ENCODE measurements around the gene ARHGDIB.

DNA sequence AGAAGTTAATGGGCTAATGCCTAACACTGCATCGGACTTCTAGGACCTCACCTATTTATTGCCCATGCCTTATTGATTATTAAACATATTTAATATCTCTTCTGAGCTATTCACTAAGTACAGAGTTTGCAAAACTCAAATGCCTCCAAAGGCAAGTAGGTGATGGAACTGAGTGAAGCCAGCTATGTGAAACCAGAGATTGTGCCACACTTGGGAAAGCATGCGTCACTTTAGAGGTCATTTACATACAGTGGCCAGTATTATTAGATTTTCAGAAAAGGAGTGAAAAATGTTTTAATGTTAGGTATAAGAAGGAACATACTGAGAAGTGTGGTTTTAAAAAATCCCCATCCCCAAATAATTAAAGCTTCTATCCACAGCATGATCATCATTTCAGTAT is 39.2 kb upstream of the ARHGDIB start:
- TF ChIP-seq POLR2A (IDR thresholded peaks at IDR 0.05; ENCODE audit: low read depth, low read length) (no peak), TAF1 (IDR thresholded peaks at IDR 0.05; ENCODE audit: low read depth, low read length) (no peak), POLR2AphosphoS5 (IDR thresholded peaks at IDR 0.05; ENCODE audit: low read depth, low read length) (no peak), POU2F2 (IDR thresholded peaks at IDR 0.05; ENCODE audit: low read depth, low read length) (no peak), SPI1 (IDR thresholded peaks at IDR 0.05; ENCODE audit: low read depth, low read length) (no peak)
